ENCODE data around the gene CDRT15L2.
A peak's percentile ranks its signal among the peaks of the same experiment; 100 is the strongest.
"Not testable (repeated sequence)": the region's sequence is repeated elsewhere in the genome, so short reads cannot be mapped to it uniquely, and the experiment has no call there.

The CDRT15L2 gene

DNA sequence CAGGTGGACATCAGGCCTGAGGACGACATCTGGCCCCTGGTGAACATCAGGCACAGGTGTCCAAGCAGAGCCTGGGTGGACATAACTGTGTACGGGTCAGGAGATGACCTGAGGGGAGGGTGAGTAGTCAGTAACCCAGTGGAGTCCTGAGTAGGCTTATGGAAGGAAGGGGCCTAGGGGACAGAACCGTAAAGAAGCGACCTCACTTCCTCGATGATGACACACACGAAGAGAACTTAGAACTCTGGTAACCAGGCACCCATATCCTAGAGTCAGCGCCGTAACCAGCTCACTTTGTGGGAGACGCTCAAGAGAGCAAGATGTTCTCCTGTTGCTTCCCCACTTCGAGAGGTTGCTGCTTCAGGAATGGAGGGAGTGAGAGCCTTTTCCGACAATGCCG is at the start of gene CDRT15L2:
TSS of gene CDRT15L2 (plus strand) at position 301 of the 400 bp plus-strand sequence. CDS start at position 321, 20 bp downstream.
- in situ Hi-C loops (cut with HindIII; ENCODE audit: low pct_ligation_motif_present, low pct_unique_long_range_greater_than_20kb, low sequenced_read_pairs); DNase-seq: not testable (repeated sequence)

DNA sequence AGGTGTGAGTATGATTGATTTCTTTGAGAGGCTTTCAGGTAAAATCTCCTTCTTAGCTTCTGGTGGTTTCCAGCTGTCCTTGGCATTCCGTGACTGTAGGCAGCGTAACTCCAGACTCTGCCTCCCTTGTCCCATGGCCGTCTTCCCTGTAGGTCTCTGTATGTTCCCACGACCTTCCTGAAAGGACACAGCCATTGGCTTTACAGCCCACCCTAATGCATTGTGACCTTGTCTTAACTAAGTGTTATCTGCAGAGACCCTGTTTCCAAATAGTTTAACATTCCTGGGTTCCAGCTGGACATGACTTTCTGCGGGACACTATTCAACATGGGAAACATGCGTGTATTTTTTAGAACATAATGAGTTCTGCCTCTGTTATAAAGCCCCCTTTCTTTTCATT is 49.4 kb upstream of the CDRT15L2 start:
- in situ Hi-C loops (cut with HindIII; ENCODE audit: low pct_ligation_motif_present, low pct_unique_long_range_greater_than_20kb, low sequenced_read_pairs); DNase-seq: not testable (repeated sequence)

DNA sequence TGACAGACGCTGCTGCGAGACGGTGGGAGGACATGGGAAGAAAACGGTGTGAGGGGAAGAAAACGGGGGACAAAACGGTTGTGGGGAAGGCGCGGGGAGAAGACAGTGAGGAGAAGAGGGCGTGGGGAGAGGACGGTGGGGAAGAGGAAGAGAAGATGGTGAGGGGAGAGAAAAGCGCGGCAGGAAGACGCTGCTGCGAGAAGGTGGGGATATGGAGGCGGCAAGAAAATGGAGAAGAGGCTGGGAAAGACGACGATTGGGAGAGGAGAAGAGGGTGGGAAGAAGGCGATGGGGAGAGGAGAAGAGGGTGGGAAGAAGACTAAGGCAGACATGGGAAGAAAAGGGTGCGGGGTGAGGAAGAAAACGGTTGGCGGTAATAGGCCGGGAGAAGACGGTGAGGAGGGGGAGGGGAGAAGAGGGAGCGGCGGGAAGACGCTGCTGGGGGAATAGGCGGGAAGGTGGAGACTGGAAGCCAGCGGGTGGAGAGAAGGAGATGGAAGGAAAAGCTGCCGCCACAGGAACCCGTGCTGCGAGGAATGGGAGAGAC is 46.9 kb upstream of the CDRT15L2 start:
- DNase-seq, result peak; percentile 31
- in situ Hi-C loops (cut with HindIII; ENCODE audit: low pct_ligation_motif_present, low pct_unique_long_range_greater_than_20kb, low sequenced_read_pairs), result not testable (repeated sequence)

DNA sequence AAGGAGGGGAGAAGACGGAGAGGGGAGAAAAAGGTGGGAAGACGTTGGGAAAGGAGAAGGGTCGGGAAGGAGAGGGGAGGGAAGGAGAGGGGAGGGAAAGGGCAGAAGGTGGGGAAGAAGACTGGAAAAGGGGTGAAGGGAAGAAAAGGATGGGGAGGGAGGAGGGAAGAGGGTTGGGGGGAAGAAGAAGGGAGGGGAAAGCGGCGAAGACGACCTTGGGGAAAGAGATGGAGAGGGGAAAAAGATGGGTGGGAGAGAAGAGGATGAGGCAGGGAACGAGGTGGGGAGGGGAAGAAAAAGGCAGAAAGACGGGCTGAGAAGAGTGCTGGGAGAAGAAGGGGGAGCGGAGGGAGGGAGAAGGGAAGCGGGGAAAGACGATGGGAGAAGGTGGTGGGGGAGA is 46.3 kb upstream of the CDRT15L2 start:
- in situ Hi-C loops (cut with HindIII; ENCODE audit: low pct_ligation_motif_present, low pct_unique_long_range_greater_than_20kb, low sequenced_read_pairs), result not testable (repeated sequence)
- DNase-seq, result peak; percentile 11

DNA sequence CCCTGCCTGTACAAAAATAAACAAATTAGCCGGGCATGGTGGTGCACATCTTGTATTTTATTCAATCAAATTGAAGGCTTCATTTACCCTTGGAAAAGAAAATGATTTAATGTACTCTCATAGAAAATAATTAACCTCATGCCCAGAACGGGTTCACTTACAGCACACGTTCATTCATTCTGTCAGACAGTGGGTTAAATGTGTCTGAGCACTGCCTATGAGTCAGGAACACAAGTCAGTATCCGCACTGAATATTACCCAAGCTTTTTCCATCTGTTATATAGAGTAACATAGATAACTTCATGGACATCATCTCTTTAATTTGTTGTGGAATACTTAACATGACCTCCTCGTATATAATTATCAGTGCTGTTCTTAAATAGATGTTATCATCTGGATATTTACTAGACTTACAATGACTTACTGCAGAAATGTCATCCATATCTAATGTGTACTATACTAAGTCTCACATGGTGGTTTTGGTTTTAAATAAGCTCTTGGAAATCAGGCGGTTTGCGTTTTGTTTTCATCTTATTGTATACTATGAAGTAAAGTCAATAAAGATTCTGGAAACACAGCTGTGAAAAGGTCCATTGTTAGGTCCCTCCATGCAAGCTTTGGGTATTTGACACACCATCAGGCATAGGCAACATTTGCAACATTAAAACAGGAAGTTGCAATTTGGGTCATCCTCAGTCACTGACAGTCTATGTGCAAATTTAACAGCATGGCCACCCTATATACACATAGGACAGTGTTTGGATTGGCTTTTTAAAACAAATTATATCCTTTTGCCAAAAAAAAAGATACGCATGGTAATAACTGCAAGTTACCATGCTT is 44.6 kb upstream of the CDRT15L2 start:
- in situ Hi-C loops (cut with HindIII; ENCODE audit: low pct_ligation_motif_present, low pct_unique_long_range_greater_than_20kb, low sequenced_read_pairs); DNase-seq: not testable (repeated sequence)

DNA sequence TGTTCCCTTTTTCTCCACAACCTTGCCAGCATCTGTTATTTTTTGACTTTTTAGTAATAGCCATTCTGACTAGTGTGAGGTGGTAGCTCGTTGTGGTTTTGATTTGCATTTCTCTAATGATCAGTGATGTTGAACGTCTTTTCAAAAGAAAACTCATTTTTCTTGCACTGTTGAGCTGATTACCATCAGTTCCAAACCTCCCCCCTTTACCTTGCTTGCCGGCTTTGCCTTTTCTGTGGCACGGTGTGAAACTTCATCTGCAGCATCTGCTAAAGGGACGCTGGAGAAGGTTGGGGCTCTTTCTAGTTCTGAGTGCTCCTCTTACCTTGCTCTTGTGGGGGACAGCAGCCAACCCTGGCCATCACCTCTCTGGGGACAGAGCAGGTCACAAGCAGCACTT is 39.1 kb upstream of the CDRT15L2 start:
- DNase-seq; in situ Hi-C loops (cut with HindIII; ENCODE audit: low pct_ligation_motif_present, low pct_unique_long_range_greater_than_20kb, low sequenced_read_pairs): not testable (repeated sequence)

DNA sequence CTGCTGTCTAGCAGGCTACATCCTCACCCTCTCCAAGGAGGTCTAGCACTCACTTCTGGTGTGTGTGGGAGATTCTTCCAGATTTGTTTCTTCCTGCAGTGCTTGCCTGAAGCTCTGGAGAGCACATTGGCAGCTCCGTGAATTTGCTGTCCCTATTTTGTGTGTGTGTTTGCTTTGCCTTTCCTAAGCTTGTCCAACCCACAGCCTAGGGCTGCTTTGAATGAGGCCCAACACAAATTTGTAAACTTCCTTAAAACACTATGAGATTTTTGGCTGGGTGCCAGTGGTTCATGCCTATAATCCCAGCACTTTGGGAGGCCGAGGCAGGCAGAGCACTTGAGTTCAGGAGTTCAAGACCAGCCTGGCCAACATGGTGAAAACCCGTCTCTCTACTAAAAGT is 38.7 kb upstream of the CDRT15L2 start:
- DNase-seq, result not testable (repeated sequence)

DNA sequence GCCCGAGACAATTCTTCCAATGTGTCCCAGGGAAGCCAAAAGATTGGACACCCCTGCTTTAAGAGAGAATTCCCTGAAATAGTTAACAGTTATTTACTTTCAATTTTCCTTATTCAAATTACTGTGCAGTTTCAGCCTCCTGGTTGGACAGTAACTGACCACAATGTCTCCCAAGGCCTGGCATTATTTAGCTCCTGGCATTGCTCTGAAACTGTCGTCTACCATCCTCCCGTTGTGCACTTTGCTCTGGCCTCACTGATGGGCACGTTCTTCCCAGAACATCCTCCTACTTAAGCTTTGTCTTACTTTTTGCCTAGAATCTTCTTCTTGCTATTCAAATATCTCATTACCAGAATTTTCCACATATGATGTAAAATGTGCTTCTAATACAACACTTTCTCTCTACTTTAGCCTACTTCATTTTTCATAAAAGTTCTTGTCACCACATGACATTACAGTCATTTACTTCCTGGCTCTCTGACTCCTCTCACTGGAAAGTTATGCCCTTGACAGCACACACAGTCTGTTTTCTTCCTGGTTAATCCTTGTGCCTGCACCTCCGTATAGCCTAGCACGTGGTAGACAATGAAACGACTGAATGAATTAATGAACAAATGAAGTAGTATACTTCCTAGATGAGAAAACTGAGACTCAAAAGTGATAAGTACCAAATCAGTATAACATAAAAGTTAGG is 37.5 kb upstream of the CDRT15L2 start:
- DNase-seq, result peak; percentile 60
- in situ Hi-C loops (cut with HindIII; ENCODE audit: low pct_ligation_motif_present, low pct_unique_long_range_greater_than_20kb, low sequenced_read_pairs), result not testable (repeated sequence)

More for the DNA sequence above, 38.7 kb upstream of the CDRT15L2 start:
- in situ Hi-C loops (cut with HindIII; ENCODE audit: low pct_ligation_motif_present, low pct_unique_long_range_greater_than_20kb, low sequenced_read_pairs), result not testable (repeated sequence)

DNA sequence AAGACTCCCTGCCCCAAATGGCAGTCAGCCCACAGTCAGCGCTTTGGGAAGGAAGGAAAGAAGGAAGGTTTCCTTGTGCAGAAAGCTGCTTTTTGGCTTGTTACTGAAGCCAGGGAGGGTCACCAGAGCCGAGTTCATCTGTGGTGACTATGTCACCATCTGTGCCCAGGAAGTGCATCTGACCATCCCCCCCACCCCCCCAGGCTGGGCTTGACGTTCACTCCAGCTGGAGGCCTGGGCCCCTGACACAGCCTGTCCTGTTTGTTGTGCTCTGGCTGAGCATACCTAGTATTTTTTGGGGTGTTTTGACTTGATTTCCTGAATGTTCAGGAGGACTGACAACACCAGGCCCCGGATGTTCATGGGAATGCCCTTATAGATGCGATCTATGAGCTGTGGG is 31.6 kb upstream of the CDRT15L2 start:
- DNase-seq; in situ Hi-C loops (cut with HindIII; ENCODE audit: low pct_ligation_motif_present, low pct_unique_long_range_greater_than_20kb, low sequenced_read_pairs): not testable (repeated sequence)

DNA sequence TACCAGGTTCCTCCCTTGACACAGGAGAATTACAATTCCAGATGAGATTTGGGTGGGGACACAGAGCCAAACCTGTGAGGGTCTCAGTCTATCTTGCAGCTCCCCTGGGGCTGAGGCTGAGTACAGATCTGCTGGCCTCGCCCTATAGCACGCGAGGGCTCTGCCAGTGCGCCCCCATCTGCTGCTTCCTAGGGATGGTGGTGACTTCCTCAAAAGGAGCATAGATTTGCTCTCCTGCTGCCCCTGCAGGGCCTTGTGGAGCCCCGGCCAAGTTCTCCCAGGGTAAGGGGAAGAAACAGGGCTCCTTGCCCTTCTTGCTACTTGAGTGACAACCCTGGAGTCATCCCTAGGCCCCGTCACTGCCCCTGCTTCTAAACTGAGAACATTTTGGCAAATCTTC is 26.6 kb upstream of the CDRT15L2 start:
- DNase-seq; in situ Hi-C loops (cut with HindIII; ENCODE audit: low pct_ligation_motif_present, low pct_unique_long_range_greater_than_20kb, low sequenced_read_pairs): not testable (repeated sequence)

DNA sequence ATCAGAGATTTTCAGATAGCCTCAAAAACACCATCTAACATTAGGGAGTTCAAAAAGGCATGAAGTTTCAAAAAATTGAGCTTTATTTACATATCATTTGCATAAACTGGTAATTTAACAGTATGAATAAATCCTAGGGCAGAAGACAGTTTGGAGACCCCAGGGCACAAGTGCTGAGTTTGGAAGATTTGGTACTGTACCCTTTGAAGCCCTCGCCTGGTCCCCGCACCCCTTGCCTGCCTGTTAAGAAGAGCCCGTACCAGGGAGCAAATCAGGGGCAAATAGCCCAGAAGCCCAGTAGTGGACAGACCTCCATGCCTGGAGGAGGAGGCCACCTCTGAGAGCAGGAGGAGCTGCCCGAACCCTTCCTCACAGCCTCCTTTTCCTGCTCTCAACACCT is 24.8 kb upstream of the CDRT15L2 start:
- in situ Hi-C loops (cut with HindIII; ENCODE audit: low pct_ligation_motif_present, low pct_unique_long_range_greater_than_20kb, low sequenced_read_pairs); DNase-seq: not testable (repeated sequence)

DNA sequence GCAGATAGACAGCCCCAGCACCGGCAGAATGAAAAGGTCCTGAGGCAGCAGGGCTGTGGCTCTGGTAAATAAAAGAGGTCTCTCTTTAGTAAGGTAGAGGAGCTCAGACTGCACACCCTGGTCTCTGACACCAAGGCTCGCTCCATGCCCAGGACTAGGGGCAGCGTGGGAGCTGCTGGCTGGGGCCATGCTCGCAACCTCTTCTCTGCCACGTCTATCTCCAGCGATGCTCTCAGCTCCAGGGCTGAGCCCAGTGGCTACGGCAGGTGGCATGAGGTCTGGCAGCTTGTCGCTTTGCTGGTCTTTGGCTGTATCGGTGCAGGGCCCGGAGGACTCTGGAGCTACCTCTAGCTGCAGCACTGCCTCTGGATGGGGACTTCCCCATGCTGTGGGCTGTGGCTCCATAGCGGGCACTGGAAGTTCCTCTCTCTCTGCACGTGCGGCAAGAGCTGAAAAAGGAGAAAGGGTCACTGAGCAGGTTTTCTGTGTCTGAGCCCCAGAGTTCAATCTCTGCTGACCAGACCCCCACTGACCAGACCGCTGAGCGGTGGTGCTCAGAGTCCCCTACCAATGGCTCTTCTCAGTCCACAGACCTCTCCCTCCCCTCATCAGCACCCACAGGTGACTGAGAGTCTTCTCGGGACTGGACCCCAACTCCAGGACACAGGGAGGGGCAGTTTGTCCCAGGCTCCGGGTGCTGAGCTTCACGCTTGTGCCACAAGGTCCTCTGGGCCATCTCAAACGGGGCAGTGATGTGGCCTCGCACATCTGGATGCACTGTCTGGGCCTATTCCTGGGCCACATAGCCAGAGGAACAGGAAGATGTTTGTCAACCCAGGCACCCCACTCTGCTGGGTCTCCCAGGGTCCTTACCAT is 24.2 kb upstream of the CDRT15L2 start:
- in situ Hi-C loops (cut with HindIII; ENCODE audit: low pct_ligation_motif_present, low pct_unique_long_range_greater_than_20kb, low sequenced_read_pairs); DNase-seq: not testable (repeated sequence)

DNA sequence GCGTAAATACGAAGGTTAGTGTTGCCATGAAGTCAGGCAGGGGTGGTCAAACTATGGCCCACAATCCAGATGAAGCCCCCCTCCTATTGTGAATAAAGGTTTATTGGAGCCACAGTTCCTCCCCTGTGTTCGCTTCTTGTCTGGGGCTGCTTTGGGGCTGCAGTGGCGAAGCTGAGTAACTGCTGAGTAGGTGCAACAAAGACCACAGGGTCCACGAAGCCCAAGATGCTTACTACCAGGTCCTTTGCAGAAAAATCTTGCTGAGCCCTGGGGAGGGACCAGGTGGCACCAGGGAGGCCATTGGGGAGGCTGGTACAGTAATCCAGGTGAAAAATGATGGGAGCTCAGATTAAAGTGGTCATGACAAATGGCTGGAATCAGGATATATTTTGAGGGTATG is 21.4 kb upstream of the CDRT15L2 start:
- in situ Hi-C loops (cut with HindIII; ENCODE audit: low pct_ligation_motif_present, low pct_unique_long_range_greater_than_20kb, low sequenced_read_pairs), result not testable (repeated sequence)

DNA sequence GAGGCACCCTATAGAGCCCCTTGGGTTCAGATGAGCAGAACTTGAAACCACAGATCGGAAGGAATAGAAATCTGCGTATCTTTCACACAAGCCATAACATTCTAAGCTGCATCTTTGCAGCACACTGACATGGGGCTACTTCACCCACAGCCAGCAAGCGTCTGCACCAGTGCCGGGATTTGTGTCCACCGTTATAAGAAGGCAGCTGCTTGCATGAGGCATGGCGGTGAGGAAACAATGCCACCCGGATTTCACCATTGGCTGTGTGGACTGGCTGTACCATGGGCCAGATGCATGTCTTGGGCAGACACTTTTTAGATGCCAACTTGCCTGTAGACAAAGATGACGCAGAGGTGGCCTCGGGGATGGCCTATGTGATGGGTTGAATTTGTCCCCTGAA is 20.5 kb upstream of the CDRT15L2 start:
- in situ Hi-C loops (cut with HindIII; ENCODE audit: low pct_ligation_motif_present, low pct_unique_long_range_greater_than_20kb, low sequenced_read_pairs), result not testable (repeated sequence)

More for the DNA sequence above, 21.4 kb upstream of the CDRT15L2 start:
- not testable (repeated sequence) for DNase-seq

DNA sequence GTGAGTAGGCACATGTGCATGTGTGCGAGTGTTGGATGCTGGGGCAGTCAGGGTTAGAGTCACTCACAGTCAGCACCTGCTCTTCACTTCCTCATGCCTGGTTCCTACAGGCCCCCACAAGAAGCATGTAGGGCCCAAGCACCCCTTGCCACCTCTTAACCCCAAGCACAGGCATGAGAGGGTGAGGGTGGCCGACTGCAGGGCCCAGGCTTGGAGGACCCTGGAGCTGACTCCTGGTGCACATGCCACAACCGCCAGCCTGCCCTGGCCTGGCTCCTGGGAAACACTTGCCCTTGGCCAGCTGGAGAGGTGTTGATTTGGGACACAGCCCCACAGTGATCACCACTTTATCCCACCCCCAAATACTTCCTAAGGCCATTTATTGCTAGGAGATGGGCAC is 16.9 kb upstream of the CDRT15L2 start:
- DNase-seq, result no peak
- in situ Hi-C loops (cut with HindIII; ENCODE audit: low pct_ligation_motif_present, low pct_unique_long_range_greater_than_20kb, low sequenced_read_pairs), result no loop called here

More for the DNA sequence above, 20.5 kb upstream of the CDRT15L2 start:
- not testable (repeated sequence) for DNase-seq

DNA sequence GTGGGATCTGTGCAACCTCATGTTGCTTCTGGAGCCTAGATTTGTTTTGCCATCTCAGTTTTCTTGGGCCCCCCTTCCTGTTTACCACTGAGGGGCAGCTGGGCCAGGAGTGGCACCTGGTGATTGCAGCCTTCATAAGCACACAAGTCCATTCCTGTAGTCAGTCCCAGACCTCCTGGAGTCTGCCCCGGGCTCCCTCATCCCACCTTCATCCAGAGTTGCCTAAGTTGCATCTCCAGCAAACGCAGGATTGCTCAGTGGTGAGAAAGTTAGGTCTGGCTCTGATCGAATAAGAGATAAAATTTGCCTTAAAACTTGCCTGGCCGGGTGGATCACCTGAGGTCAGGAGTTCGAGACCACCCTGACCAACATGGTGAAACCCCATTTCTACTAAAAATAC is 14.3 kb upstream of the CDRT15L2 start:
- DNase-seq; in situ Hi-C loops (cut with HindIII; ENCODE audit: low pct_ligation_motif_present, low pct_unique_long_range_greater_than_20kb, low sequenced_read_pairs): not testable (repeated sequence)

DNA sequence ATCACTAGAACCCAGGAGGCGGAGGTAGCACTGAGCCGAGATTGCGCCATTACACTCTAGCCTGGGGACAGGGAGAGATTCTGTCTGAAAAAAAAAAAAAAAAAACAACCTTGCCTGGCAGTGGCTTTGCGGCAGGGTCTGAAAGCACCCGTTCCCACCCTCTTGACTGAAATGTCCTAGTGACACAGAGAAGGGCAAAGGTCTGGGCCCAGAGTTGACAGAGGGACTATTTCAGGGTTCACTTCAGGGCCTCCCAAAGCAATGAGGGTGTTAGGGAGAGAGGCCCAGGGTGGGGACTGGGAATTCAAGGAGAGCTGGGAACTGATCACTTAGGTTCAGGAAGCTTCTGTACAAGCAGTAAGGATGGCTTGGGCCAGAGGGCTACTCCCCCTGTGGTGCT is 13.8 kb upstream of the CDRT15L2 start:
- in situ Hi-C loops (cut with HindIII; ENCODE audit: low pct_ligation_motif_present, low pct_unique_long_range_greater_than_20kb, low sequenced_read_pairs), result no loop called here
- DNase-seq, result no peak

DNA sequence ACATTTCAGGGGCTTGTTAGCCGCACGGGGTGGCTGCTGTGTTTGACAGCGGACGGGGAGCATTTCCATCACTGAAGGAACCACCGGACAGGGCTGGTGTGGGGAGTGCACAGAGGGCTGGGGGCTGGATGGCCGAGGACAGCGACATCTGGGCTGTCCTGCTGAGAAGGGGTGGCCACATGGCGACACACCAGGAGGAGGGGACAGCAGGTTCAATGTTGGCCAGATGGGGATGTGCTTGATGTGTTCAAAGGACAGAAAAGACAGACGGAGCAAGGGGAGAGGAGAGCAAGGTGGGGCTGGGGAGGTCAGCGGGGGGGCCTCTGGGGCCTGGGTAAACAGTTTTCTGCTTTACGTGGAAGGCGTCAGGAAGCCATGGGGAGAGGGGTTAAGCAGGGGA is 12.8 kb upstream of the CDRT15L2 start:
- DNase-seq; in situ Hi-C loops (cut with HindIII; ENCODE audit: low pct_ligation_motif_present, low pct_unique_long_range_greater_than_20kb, low sequenced_read_pairs): not testable (repeated sequence)
